ENCODE data around the gene ST7L.

ST7L gene

DNA sequence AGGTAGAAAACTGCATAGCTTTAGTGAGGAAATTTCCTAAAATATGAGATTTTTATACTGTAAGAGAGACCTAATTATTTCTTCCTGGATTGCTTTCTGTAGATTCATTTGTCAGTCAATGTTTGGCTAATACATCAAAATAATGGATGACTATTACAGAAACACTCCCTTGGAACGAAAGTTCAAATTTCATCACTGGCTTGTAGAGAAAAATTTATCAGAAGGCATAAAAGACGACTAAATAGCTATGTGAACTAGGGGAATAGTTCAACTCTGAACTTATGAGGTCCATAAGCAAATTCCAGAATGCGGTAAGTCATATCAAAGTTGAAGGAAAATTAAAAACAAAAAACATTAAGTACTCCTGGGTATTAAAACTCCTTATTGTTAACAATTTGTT is 74.2 kb downstream of the ST7L start:
- no peak for DNase-seq (ENCODE audit: low read depth in 3 of 3)

GRCh38 chr1:112544011-112544688 is 74.8 kb downstream of the ST7L start:
- no peak for DNase-seq (ENCODE audit: low read depth in 3 of 3)

DNA sequence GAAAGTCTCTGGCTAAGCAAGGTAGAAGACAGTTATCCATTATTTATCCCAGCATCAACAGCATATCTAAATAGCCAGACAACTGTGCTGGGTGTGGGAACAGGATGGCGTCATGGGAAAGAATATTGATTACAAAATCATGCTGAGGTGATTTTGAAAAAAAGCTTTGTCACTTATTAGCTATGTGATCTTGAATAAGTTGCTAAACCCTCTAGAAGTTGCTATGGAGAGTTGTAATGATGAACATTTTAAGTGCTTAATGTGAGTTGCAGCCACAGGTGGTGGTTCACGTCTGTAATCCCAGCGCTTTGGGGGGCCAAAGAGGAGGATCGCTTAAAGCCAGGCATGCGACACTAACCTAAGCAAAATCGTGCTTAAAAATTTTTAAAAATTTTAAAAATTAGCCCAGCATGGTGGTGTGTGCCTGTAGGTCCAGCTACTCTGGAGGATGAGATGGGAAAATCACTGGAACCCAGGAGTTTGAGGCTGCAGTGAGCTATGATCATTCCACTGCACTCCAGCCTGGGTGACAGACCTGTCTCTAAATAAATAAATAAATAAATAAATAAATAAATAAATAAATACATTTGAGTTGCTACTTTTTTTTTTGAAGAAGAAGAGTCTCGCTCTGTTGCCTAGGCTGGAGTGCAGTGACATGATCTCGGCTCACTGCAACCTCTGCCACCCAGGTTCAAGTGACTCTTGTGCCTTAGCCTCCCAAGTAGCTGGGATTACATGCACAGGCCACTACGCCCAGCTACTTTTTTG is 76.6 kb downstream of the ST7L start:
- DNase-seq (ENCODE audit: low read depth in 3 of 3), result no peak

DNA sequence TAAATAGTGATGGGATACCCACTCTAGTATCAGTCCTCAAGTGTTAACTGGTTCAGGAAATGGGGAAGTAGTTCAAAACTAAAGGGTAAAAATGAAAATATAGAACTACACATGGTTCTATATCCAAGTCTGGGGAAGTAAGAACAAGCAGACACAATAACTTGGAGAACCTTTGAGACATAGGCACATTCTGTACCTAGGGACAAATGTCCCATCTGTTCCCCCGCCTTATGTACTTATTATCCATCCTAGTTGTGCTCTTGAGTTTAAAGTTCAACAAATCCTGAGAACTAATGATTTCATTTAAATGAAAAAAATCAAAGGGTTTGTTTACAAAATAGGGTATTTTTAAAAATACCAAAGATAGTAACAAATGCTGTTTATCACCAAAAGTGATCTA is 77.6 kb downstream of the ST7L start:
- no peak for DNase-seq (ENCODE audit: low read depth in 3 of 3)

DNA sequence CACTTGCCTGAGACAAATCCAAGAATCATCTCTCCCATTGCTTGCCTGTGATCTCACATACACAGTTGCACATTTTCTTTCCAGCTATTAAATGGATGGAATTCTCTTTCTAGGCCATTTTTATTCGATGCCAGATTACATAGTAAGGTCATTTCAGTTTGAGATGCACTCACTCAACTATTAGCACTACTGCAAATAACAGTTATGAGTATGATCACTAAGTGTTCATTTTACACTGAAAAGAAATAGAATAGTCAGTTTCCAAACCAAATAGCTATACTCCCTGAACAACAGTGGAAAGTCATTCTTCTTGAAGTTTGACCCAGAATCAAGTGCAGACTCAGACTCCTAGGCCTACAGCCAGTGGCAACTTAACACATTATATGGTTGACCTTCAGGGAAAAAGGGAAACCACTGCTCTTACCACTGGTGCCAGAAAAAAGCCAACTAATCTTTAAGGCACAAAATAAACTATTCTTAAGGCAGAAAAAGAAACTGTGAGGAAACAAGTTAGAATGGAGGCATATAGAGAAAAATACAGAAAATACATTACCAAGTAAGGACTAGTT is 78.6 kb downstream of the ST7L start:
- DNase-seq (ENCODE audit: low read depth in 3 of 3), result no peak

DNA sequence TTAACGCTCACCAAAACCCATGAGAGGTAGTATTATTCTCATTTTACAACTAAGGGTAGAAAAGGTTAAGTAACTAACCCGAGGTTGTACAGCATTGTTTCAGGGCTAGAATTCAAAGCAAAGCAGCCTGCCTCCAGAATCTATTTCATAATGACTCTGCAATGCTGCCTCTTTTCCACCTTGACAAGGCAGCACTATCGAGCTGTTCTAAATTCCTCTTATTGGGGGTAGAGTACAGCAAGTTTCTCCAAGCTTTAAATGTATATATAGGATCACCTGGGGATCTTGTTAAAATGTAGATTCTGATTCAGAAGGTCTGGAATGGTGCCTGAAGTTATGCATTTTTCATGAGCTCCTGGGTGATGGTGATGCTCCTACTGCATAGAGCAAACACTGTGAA is 80.1 kb downstream of the ST7L start:
- DNase-seq (ENCODE audit: low read depth in 3 of 3), result no peak

DNA sequence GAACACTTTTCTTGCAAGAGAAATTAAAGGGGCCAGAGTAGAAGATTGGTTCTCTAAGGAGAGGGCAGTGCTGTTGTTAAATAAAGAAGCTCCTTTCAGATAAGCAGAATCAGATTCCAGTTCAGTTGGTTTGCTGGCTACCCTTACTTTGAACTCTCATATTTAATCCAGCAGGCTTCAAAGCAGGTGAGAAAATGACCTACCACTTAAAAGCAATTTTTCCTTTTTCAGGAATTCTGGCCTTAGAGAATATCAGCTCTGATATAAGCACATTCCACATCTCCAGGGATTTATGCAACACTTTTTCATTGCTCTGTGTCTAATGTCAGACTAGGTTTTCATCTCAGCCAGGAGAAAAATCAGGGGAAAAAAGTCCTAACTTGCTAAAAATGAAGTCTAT is 81.5 kb downstream of the ST7L start:
- no peak for DNase-seq (ENCODE audit: low read depth in 3 of 3)

- DNase-seq (ENCODE audit: low read depth in 3 of 3), result no peak
Measured at GRCh38 chr1:112536561-112536960, 82.4 kb downstream of the ST7L start.

- no peak for DNase-seq (ENCODE audit: low read depth in 3 of 3)
Measured at GRCh38 chr1:112533029-112533428, 85.9 kb downstream of the ST7L start.

GRCh38 chr1:112532064-112532463 is 86.9 kb downstream of the ST7L start:
- no peak for DNase-seq (ENCODE audit: low read depth in 3 of 3)

- DNase-seq (ENCODE audit: low read depth in 3 of 3), result no peak
Measured at GRCh38 chr1:112530832-112531231, 88.1 kb downstream of the ST7L start.

DNA sequence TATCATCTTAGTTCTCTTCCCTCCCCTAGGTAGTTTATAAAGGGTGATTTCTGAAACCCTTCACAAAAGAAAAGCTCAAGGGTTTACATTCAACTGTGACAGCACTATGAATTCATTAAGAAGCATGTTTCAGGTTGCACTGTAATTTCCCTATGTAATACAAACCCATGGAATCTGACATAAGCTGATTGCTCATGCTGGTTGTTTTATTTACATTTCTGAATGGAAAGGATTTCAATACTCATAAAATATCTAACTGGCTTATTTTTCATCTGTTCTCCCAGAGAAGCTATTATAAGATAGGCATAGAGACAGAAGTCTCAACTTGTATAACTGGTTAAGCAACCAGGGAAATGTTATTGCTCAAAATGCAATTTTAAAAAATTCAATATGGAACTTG is 89.6 kb downstream of the ST7L start:
- DNase-seq (ENCODE audit: low read depth in 3 of 3), result no peak

DNA sequence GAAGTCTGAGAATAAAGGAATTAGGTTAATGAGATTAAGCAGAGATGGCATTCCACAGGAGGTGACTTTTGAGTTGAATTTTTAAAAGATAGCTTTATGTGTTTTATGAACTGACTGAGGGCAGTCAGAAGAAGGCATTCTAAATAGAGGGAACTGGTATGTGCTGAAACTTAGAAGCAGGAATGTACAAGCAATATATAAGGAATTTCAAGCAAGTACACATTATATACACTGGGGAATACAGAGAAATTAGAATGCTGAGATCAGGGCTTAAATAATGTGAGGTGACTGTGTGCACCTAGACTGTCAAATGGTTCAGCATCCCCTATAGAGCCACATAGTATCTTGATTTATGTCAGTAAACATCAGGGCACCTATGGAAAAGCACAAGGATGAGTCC is 90.9 kb downstream of the ST7L start:
- DNase-seq (ENCODE audit: low read depth in 3 of 3), result no peak

DNA sequence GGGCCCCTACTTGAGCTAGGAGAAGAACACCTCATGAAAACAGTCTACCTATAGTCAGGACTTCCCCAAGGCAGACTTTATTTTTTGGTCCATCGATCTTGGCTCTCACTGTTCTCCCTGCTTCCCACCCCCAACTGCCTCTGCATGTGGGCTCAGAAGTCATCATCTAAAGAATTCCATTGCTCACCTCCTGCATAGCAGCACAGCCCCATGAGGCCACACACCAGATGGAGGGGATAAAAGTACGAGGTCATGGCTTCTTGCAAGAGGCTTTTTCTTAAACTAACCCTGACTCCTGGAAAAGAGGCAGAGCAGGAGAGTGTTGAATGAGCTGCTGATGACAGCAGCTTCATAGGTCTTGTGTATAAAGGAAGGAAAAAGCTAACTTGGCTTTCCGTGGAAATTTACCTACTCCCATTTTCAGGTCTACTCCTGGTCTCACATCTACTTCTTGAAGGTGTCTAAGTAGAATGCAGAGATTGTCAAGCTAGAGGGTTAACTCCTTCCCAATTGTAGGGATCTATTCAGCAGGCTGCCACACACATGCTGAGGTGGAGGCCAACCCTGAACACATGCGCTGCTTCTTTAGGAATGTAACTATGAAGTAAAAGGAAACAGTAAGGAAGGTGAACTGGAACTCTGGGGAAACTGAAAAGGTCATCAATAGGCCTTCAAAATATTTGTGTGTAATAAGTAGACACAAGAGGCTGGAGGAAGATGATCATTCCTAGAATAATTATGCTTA is 91.5 kb downstream of the ST7L start:
- DNase-seq (ENCODE audit: low read depth in 3 of 3), result no peak

DNA sequence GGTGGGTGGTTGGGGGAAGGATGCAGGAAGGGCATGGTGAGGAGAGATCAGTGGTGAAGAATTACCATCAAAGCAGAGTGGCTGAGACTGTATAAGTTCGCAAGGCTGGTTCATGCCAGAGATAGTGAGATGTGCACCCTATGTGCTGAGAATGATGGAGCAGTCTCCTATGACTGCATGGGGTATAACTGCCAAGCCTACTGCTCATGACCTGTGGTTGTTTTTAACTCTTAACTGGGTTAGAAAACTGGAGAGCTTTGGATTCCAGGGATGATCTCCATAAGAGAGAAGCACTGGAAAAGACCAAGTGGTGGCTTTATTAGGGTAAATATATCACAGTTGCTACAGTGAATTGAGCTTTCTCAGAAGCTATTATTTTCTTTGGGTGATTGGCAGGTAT is 94.0 kb downstream of the ST7L start:
- DNase-seq (ENCODE audit: low read depth in 3 of 3), result no peak

DNA sequence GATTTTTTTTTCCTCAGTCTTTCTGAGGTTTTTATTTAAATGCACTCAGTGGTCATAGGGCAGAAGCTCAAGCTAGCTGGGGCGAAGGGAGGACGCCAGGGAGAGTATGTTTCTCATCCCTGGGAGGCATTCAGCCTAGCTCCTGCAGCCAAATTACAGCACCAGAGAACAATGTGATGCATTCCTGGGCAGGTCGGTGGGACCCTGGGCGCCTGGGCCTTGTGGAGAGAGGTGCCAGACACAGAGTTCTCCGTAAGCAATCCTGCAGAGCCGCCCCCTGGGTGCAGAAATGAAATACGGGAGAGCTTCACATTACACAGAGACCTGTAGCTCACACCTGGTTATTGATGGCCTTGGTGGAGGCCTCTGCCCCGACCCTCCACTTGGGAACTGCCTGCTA is 94.7 kb downstream of the ST7L start:
- no peak for DNase-seq (ENCODE audit: low read depth in 3 of 3)

GRCh38 chr1:112522621-112523020 is 96.3 kb downstream of the ST7L start:
- DNase-seq (ENCODE audit: low read depth in 3 of 3), result no peak

DNA sequence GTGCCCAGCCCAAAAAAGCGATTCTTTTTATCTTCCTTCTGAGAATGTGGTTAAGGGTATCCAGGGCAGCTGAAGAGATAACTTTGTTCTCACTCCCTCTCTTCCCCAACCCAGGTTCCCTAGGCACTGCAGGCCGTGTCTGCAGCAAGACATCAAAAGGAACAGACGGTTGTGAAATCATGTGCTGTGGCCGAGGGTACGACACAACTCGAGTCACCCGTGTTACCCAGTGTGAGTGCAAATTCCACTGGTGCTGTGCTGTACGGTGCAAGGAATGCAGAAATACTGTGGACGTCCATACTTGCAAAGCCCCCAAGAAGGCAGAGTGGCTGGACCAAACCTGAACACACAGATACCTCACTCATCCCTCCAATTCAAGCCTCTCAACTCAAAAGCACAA is 98.8 kb downstream of the ST7L start:
- DNase-seq (ENCODE audit: low read depth in 3 of 3), result no peak

- DNase-seq (ENCODE audit: low read depth in 3 of 3), result no peak
Measured at GRCh38 chr1:112518186-112518585, 100.8 kb downstream of the ST7L start.

DNA sequence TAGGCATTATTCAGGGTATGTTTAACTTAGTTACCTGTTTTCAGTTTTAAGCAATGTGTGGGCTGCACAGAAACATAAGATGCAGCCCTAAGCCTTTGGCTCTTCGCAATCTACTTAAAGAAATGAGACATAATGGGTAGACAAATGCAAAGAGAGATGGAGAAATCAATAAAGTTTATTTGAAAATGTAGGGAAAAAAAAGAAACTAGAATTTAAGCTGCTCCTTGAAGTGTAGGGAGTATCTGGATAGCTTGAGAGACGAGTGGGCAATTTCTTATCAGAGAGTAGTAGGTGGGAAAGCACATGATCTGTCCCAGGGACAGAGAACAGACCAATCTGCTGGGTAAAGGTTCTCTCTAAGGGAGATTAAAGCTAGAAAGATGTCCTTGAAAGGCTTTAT is 101.3 kb downstream of the ST7L start:
- no peak for DNase-seq (ENCODE audit: low read depth in 3 of 3)

DNA sequence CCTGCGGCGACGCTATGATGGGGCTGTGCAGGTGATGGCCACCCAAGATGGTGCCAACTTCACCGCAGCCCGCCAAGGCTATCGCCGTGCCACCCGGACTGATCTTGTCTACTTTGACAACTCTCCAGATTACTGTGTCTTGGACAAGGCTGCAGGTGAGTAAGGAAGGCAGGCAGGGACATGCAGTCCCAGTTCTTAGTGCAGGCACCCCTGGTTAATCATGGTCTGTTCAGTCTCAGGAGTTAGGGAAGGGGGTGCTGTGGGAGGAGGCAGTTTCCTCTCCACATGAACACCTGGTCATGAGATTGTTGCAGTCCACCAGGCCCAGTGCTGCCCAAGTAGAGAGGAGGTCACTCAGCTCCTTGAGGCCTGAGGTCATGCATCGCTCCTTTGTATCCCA is 101.7 kb downstream of the ST7L start:
- no peak for DNase-seq (ENCODE audit: low read depth in 3 of 3)

- DNase-seq (ENCODE audit: low read depth in 3 of 3), result no peak
Measured at GRCh38 chr1:112516141-112516540, 102.8 kb downstream of the ST7L start.
